Activated T-cell treated with anti-CD3 and anti-CD28 coated beads for 24 hours (primary cell): ENCODE results near the gene GTF2B.
"Not testable (repeated sequence)": the region's sequence is repeated elsewhere in the genome, so short reads cannot be mapped to it uniquely, and the experiment has no call there.

Experiments
- DNase-seq: peaks from one replicate; pipeline ENCODE4 v3.0.0-alpha.2; 2020; ENCODE audit warnings: low read depth

The GTF2B gene

GRCh38 chr1:88883156-88883555 lies 8.2 kb downstream of the GTF2B start:
- DNase-seq, result no peak

DNA sequence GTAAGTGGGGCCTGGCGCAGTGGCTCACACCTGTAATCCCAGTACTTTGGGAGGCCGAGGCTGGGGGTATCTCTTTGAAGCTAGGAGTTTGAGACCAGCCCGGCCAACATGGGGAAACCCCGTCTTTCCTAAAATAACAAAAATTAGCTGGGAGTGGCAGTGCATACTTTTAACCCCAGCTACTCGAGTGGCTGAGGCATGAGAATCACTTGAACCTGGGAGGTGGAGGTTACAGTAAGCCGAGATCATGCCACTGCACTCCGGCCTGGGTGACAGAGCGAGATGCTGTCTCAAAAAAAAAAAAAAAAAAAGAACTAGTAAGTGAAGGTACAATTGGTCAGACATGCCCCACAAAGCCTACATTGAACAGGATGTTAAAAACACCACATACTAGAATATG lies 10.7 kb downstream of the GTF2B start:
- DNase-seq, result not testable (repeated sequence)

GRCh38 chr1:88878731-88879130 lies 12.6 kb downstream of the GTF2B start:
- no peak for DNase-seq

- no peak for DNase-seq
These were observed 13.5 kb downstream of the GTF2B start for GRCh38 chr1:88877911-88878310.

GRCh38 chr1:88877382-88877825 lies 14.0 kb downstream of the GTF2B start:
- DNase-seq, result no peak

GRCh38 chr1:88876573-88877365 lies 14.6 kb downstream of the GTF2B start:
- no peak for DNase-seq

- DNase-seq, result no peak
These were observed 15.8 kb downstream of the GTF2B start for GRCh38 chr1:88875595-88875994.

DNA sequence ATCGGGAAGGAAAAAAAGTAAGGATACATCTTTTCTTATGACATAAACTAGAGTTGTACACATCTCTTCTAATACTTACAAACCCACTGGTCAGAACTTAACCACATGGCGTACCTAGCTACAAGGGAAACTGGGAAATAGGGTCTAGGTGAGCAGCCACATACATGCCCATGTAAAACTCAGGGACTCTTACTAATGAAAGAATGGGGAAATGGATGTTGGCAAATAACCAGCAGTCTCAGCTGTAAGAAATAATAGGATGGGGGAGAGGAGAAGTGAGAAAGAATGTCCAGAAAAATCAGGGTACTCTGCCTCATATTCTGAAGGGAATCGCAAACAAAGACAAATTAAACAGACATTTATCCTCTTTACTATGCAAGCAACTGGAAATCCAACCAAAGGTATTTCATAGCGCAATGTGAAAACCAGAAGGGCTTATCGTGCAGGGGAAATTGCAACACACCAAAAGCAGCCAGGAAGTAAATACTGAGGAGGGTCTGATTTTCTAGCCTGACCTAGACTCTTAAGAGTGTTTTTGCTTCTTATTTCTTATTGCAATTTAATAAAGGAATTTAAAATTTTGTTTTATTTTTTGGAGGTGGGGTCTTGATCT lies 17.5 kb downstream of the GTF2B start:
- no peak for DNase-seq

DNA sequence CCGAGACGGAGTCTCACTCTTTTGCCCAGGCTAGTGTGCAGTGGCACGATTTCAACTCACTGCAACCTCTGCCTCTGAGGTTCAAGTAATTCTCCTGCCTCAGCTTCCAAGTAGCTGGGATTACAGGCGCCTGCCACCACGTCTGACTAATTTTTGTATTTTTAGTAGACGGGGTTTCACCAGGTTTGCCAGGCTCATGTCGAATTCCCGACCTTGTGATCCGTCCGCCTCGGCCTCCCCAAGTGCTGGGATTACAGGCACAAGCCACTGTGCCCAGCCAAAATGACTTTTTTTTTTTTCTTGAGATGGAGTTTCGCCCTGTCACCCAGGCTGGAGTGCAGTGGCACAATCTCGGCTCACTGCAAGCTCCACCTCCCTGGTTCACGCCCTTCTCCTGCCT lies 21.7 kb downstream of the GTF2B start:
- not testable (repeated sequence) for DNase-seq

DNA sequence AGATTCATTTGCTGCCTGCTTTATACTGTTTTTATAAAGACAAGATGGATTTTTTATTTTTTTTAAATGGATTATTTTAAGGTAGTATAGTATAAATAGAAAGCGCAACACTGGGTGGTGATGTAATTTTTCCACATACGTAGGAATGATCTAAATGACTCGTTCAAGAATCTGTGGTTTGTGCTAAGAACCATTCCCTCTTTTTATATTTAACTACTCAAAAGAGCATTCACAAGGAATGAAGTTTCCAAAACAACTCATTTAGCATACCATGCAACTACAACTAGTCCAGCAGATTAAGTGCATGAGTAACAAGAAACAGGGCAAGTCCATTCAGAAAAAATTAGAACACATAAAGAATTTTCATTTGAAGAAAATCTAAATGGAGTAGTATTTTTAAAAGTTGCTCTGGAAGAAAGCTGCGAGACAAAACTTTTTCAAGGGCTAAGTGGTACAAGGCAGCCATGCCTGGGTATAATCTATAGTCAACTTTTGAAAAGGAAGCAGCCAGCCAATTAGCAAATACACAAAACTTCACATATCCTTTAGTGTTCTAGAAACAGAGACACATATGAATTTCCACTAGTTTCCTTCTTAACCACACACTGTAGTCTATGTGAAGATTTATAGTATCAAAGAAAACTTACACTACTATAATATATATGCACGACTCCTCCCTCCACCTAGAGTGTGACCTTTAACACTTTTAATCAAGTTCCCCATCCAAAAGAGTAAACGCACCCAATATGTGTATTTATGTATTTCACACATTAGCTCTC lies 23.4 kb downstream of the GTF2B start:
- DNase-seq, result no peak

DNA sequence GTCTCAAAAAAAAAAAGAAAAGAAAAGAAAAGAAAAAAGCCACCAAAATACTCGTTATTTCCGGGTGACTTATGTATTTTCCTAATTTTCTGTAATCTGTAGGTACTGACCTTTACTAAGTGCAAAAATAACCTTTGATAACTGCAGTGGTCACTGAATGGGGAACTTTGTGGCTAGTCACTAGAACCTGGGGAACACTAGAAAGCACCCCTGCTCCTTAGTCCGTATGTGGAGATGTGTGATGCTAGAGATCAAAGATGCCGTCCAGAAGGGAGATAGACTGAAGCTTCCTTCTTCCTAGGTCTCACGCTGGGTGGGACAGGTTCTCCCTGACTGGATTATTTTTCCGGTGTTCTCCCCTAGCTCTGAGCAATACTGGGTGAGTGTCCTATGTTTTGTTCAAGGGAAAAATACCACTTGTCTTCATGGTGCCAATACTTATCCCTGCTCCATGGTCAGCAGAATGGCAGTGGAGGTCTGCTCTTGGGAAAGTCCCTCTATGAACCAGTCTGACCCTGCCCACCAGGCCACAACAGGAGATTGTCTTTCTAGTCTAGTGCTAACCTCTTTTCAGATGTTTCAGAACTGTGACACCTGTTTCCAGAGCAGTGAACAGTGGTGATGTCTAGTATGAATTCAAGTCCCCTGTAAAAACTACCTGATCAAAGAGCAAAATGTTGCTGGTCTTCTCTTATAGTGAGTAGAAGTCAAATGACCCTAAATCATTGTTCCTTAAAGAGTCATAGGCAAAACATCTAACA lies 39.9 kb downstream of the GTF2B start:
- DNase-seq, result no peak

- DNase-seq, result no peak
These were observed 43.7 kb downstream of the GTF2B start for GRCh38 chr1:88847643-88848042.

DNA sequence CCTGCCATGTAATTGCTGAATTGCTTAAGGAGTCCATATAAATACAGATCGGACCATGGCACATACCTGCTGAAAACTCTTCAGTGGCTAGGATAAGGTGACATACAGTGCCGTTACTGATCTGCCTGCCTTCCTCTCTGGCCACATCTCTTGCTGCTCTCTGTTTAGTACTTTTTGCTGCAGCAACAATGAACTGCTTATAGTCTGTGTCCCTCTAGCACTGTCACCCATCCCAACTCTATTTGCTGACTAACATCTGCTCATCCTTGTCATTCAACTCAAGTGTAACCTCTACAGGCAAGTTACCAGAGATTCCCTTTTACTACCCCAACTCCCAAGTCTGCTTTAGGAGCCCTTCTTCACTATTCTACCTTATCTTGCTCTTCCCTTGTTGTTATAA lies 65.6 kb downstream of the GTF2B start:
- no peak for DNase-seq

- DNase-seq, result not testable (repeated sequence)
These were observed 71.7 kb downstream of the GTF2B start for GRCh38 chr1:88819642-88820041.

DNA sequence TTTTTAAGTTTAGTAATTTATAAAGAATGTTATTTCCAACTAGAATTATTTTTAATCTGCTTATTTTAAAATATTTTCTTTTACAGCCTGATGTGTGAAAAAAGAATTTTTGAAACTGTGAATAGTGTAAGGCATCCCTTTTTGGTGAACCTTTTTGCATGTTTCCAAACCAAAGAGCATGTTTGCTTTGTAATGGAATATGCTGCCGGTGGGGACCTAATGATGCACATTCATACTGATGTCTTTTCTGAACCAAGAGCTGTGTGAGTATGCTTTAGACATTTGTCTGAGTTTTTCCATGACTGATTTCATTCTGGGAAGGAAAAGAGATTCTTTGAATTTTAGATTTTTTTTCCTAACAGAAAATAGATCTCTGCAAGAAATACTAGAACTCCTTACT lies 77.9 kb downstream of the GTF2B start:
- DNase-seq, result no peak

GRCh38 chr1:88812366-88812765 lies 79.0 kb downstream of the GTF2B start:
- no peak for DNase-seq

GRCh38 chr1:88803444-88803843 lies 87.9 kb downstream of the GTF2B start:
- DNase-seq, result no peak

DNA sequence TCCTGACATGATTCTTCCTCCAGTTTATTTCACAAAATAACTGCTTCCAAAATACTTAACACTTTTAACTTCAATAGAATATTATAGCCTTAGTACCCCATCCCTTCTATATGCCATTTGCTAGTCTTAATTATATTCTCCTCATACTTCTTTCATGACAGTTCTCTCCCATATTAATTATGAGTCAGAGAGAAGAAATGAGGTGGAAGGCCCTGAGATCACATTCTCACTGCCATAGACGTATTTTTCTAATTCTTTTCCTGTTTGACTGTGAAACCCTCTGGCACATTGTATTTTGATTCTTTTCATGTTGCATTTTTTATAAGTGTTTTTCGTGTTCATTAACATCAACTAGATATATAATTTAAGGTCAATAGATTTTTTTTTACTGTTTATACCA lies 88.4 kb downstream of the GTF2B start:
- no peak for DNase-seq
